Neural progenitor cell (in vitro differentiated cells): ENCODE data around the gene GRM2.

Experiments
- CTCF ChIP-seq: fragments of 200-600 bp; sonication (generic); IDR thresholded peaks from 2 replicates; pipeline ENCODE4 v1.5.1; 2017; ENCODE audit warnings: antibody characterized with exemption, mild to moderate bottlenecking
- EZH2 ChIP-seq: fragments of 200-600 bp; sonication (generic); IDR thresholded peaks from 2 replicates; pipeline ENCODE4 v1.6.1; 2017; ENCODE audit warnings: antibody characterized with exemption, mild to moderate bottlenecking, moderate library complexity
- EZH2phosphoT487 ChIP-seq: fragments of 200-600 bp; sonication (generic); IDR thresholded peaks from 2 replicates; pipeline ENCODE4 v1.6.1; 2017; ENCODE audit warnings: antibody characterized with exemption

GRCh38 chr3:51698209-51698608 lies 8.7 kb upstream of the GRM2 start:
- TF ChIP-seq CTCF (no peak), EZH2 (no peak), EZH2phosphoT487 (no peak)
